GM12878 (cell line): ENCODE measurements around the gene UBE2QL1. TPM values are rescaled to one million over a fixed set of nuclear protein-coding genes. Genes with fewer than 3 reads are reported as not detected.

ENCODE experiments used
- ATAC-seq: fragments of 200-7000 bp; cut with Tn5 transposase; 3 replicates; pipeline ENCODE4 v1.9.1; 2020; ENCODE audit warnings: mild to moderate bottlenecking, moderate library complexity
- BruUV-seq: library from RNA; stranded (reverse); fragments of 400-500 nt; replicated peaks from 2 replicates; lab custom pipeline; 2021; lab: Mats Ljungman, UMichigan
- CTCF ChIA-PET: fragments of 300-600 bp; sonication (Branson Sonifier 250); formaldehyde crosslinking; extraction: SDS; loops from one replicate; lab custom pipeline; 2021; ENCODE audit warnings: inconsistent platforms; lab: Yijun Ruan, JAX
- POLR2A ChIA-PET: fragments of 350-600 bp; formaldehyde crosslinking; extraction: SDS; loops from one replicate; lab custom pipeline; 2021; ENCODE audit warnings: inconsistent platforms; lab: Charles Lee
- RAD21 ChIA-PET: fragments of 300-600 bp; sonication (Branson Sonifier 250); formaldehyde crosslinking; loops from one replicate; lab custom pipeline; 2023; ENCODE audit warnings: antibody characterized with exemption; ENCODE audit not compliant: unreplicated experiment; lab: Charles Lee
- SMC1A ChIA-PET: fragments of 300-600 bp; sonication (Branson Sonifier 250); formaldehyde crosslinking; loops from one replicate; lab custom pipeline; 2023; ENCODE audit not compliant: unreplicated experiment, uncharacterized antibody; lab: Charles Lee
- DNase-seq: peaks from one replicate; pipeline ENCODE4 v3.0.0-alpha.2; 2011; ENCODE audit warnings: low read depth, low spot score
- FAIRE-seq: peaks from 3 replicates; lab custom pipeline; 2011; peaks lifted over from hg19 to GRCh38; lab: Jason Lieb, UNC
- H2AFZ ChIP-seq: 2 replicates; pipeline ENCODE4 v1.6.0; 2011; ENCODE audit warnings: low read depth, low read length, control low read depth; ENCODE audit not compliant: control insufficient read depth
- H3K27ac ChIP-seq: 2 replicates; pipeline ENCODE4 v1.5.1; 2011; ENCODE audit warnings: control low read depth; ENCODE audit not compliant: control insufficient read depth, insufficient read depth
- H3K27me3 ChIP-seq, 2 experiments: replicated peaks in 1 of 2; 2 replicates each; pipeline versions ENCODE4 v1.6.0 to v1.6.1; 2011; ENCODE audit warnings: low read length in 1 of 2; ENCODE audit not compliant: control insufficient read depth in 2 of 2, insufficient read depth in 2 of 2
- H3K36me3 ChIP-seq, 2 experiments: 2 replicates each; pipeline ENCODE4 v1.5.1; 2011; ENCODE audit warnings: low read length in 1 of 2; ENCODE audit not compliant: control insufficient read depth in 2 of 2, insufficient read depth in 2 of 2
- H3K4me1 ChIP-seq: 2 replicates; pipeline ENCODE4 v1.6.1; 2011; ENCODE audit warnings: mild to moderate bottlenecking, low read length, moderate library complexity, mixed read lengths; ENCODE audit not compliant: control insufficient read depth, insufficient read depth
- H3K4me2 ChIP-seq: 2 replicates; pipeline ENCODE4 v1.6.0; 2011; ENCODE audit warnings: control low read depth; ENCODE audit not compliant: control insufficient read depth, insufficient read depth
- H3K4me3 ChIP-seq: fragments of 200-600 bp; sonication (generic); 2 replicates; pipeline ENCODE4 v1.5.1; 2016
- H3K79me2 ChIP-seq: 2 replicates; pipeline ENCODE4 v1.6.0; 2011; ENCODE audit warnings: low read length; ENCODE audit not compliant: control insufficient read depth, insufficient read depth
- H3K9ac ChIP-seq: 2 replicates; pipeline ENCODE4 v1.8.0; 2011; ENCODE audit warnings: low read length, control low read depth, mixed read lengths; ENCODE audit not compliant: control insufficient read depth, insufficient read depth
- H3K9me3 ChIP-seq: replicated peaks from 3 replicates; pipeline ENCODE4 v1.5.1; 2011; ENCODE audit warnings: mild to moderate bottlenecking, low read length; ENCODE audit not compliant: control insufficient read depth, insufficient read depth
- H4K20me1 ChIP-seq: 2 replicates; pipeline ENCODE4 v1.6.0; 2011; ENCODE audit not compliant: control insufficient read depth, insufficient read depth
- FOXK2 ChIP-seq: fragments of 450-650 bp; IDR thresholded peaks from 2 replicates; pipeline ENCODE4 v1.6.1; 2017; ENCODE audit warnings: mild to moderate bottlenecking, moderate library complexity
- HSF1 ChIP-seq: fragments of 150-350 bp; IDR thresholded peaks from 2 replicates; pipeline ENCODE4 v1.6.1; 2014; ENCODE audit warnings: mild to moderate bottlenecking, low read depth, low read length
- MYC ChIP-seq: IDR thresholded peaks from 2 replicates; pipeline ENCODE4 v1.6.1; 2011; ENCODE audit warnings: mild to moderate bottlenecking, low read length, moderate library complexity, inconsistent platforms; ENCODE audit not compliant: insufficient read depth, insufficient replicate concordance, insufficient read length, severe bottlenecking
- PBX3 ChIP-seq: IDR thresholded peaks from 2 replicates; pipeline ENCODE4 v1.6.1; 2011; ENCODE audit warnings: mild to moderate bottlenecking, low read depth, low read length, moderate library complexity; ENCODE audit not compliant: insufficient replicate concordance
- PKNOX1 ChIP-seq: fragments of 450-650 bp; IDR thresholded peaks from 2 replicates; pipeline ENCODE4 v1.6.1; 2016; ENCODE audit warnings: mild to moderate bottlenecking
- RBBP5 ChIP-seq: fragments of 200-600 bp; sonication (generic); conservative IDR thresholded peaks from 2 replicates; pipeline ENCODE4 v1.6.1; 2016
- WGBS: methylation state at CpG from one replicate; pipeline ENCODE4 v1.1.6; 2016; ENCODE audit warnings: low lambda C conversion rate; ENCODE audit not compliant: insufficient replicate concordance, insufficient coverage; ENCODE audit errors: missing lambda C conversion rate; 5-methylcytosine and 5-hydroxymethylcytosine counted together
- in situ Hi-C: fragments of 300-500 bp; cut with MboI; formaldehyde crosslinking; loops from 9 replicates; pipeline ENCODE4 v1.14.3; 2018; ENCODE audit warnings: mixed read lengths
- intact Hi-C: fragments of 100-400 bp; cut with micrococcal nuclease; formaldehyde crosslinking; loops from one replicate; pipeline ENCODE4 v1.14.2; 2022; ENCODE audit not compliant: unreplicated experiment
- polyA plus RNA-seq, 11 experiments: library from polyadenylated mRNA; depleted of rRNA in 4 of 11; unstranded in 6 of 11; stranded (reverse) in 5 of 11; fragments of >200 nt; fragmentation: Nextera tagmentation in 4 of 11; fragmentation: Illumina TruSeq in 1 of 11; extraction: Ambion mirVana in 4 of 11; extraction: Trizol in 1 of 11; gene quantifications; 1 replicate in 1 of 11; 2 replicates in 10 of 11; pipeline versions ENCODE4 v1.2.1 to v1.2.3, GENCODE V29; 2011 to 2016; ENCODE audit warnings: inconsistent platforms in 2 of 11, missing spikeins in 2 of 11, low read depth in 1 of 11
- total RNA-seq, 4 experiments: library from RNA; depleted of rRNA in 3 of 4; stranded (reverse); fragments of >200 nt in 3 of 4; fragmentation: Illumina TruSeq in 1 of 4; extraction: Trizol in 1 of 4; gene quantifications; 2 replicates each; pipeline versions ENCODE4 v1.2.1 to v1.2.3, GENCODE V29; 2013 to 2021
- TF ChIP-seq, protein P1 (sequence below): IDR thresholded peaks from 2 replicates; pipeline ENCODE4 v1.6.1; 2012; ENCODE audit warnings: mild to moderate bottlenecking, low read depth, low read length
- TF ChIP-seq, protein P2 (sequence below): fragments of 450-650 bp; formaldehyde crosslinking; IDR thresholded peaks from 2 replicates; pipeline ENCODE4 v1.5.0; 2022; ENCODE audit warnings: mild to moderate bottlenecking, missing genetic modification characterization

Gene UBE2QL1
- total and polyA plus RNA-seq, 10 of the 15 experiments (the other 5 are each of a cell fraction or from before 2014, with no cell fraction given), result 0.03 to 0.62 (median 0.04) TPM; not detected in 6

DNA sequence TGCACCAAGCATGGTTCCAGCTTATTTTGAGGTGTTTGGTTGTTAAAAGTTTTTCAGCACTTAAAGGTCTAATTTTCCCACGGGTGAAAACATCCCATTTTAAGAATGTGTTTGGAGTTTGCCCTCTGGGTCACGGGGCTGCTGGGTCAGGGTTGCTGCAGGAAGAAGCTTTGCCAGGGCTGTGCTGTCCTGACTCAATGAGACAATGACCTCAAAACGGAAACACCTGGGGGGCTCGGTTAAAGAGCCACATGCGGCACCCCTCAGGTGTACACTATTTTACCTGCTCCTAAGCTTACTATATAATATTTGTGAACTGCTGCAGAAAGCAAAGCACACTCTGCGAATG, 27.6 kb downstream of the UBE2QL1 start (continued):
- TF ChIP-seq PKNOX1 (no peak), HSF1 (no peak)
- TF ChIP-seq, protein P1, sequence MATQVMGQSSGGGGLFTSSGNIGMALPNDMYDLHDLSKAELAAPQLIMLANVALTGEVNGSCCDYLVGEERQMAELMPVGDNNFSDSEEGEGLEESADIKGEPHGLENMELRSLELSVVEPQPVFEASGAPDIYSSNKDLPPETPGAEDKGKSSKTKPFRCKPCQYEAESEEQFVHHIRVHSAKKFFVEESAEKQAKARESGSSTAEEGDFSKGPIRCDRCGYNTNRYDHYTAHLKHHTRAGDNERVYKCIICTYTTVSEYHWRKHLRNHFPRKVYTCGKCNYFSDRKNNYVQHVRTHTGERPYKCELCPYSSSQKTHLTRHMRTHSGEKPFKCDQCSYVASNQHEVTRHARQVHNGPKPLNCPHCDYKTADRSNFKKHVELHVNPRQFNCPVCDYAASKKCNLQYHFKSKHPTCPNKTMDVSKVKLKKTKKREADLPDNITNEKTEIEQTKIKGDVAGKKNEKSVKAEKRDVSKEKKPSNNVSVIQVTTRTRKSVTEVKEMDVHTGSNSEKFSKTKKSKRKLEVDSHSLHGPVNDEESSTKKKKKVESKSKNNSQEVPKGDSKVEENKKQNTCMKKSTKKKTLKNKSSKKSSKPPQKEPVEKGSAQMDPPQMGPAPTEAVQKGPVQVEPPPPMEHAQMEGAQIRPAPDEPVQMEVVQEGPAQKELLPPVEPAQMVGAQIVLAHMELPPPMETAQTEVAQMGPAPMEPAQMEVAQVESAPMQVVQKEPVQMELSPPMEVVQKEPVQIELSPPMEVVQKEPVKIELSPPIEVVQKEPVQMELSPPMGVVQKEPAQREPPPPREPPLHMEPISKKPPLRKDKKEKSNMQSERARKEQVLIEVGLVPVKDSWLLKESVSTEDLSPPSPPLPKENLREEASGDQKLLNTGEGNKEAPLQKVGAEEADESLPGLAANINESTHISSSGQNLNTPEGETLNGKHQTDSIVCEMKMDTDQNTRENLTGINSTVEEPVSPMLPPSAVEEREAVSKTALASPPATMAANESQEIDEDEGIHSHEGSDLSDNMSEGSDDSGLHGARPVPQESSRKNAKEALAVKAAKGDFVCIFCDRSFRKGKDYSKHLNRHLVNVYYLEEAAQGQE, result no peak

DNA sequence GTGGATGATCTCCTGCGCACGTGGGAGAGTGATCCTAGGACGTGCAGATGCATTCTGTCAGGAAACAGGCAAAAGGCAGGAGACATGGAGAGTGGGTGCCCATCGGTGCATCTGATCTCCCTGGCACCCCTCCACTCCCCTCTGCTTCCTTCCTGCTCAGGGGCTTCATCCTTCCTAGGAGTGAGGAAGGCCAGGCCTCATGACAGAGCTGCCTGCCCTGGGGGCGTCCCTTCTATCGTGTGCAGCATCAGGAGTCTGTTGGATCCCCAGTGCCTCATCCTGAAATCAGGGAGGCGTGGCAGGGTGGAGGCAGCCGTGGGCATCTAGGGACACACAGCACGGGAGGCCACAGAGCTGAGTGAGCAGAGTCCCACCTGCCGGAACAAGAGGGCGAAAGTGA, 30.1 kb downstream of the UBE2QL1 start:
- no peak overlapping the region for H3K27ac ChIP-seq
- H3K4me3 ChIP-seq, result no peak overlapping the region
- H4K20me1 ChIP-seq, result no peaks in the 10 kb centered on the region
- H3K36me3 ChIP-seq, result no peaks in the 10 kb centered on the region
- 80% methylated on average over 11 of the region's 11 CpGs for WGBS
- H3K79me2 ChIP-seq, result no peaks in the 10 kb centered on the region
- intact Hi-C loops (no loop called here), in situ Hi-C loops (no loop called here)
- H3K9ac ChIP-seq, result no peak overlapping the region
- FAIRE-seq (no peak), DNase-seq (no peak), ATAC-seq (no peak)
- POLR2A ChIA-PET, result no interaction called here
- H3K4me1 ChIP-seq, result peaks cover 39% of the 10 kb centered on the region
- RAD21 ChIA-PET, result no interaction called here
- H3K4me2 ChIP-seq, result no peak overlapping the region
- H2AFZ ChIP-seq, result no peak overlapping the region
- SMC1A ChIA-PET, result interaction anchor here (0.6 kb wide), 2 partner anchors 31 to 95 kb away, joined by 3 to 4 read pairs; no protein-coding TSS in a partner anchor
- CTCF ChIA-PET, result interaction anchor here (1.4 kb wide), 1 partner anchor 52 kb away, joined by 4 read pairs; no protein-coding TSS in a partner anchor
- no TSS peak for BruUV-seq
- peaks cover 0 to 2% of the 10 kb centered on the region in 2 experiments; a peak in 2 of 4 replicates for H3K27me3 ChIP-seq
- H3K9me3 ChIP-seq, result no peaks in the 10 kb centered on the region; the same call in 2 of the 3 replicates
- TF ChIP-seq HSF1, result no peak
- TF ChIP-seq FOXK2, result no peak
- TF ChIP-seq MYC, result no peak
- TF ChIP-seq, protein P2, sequence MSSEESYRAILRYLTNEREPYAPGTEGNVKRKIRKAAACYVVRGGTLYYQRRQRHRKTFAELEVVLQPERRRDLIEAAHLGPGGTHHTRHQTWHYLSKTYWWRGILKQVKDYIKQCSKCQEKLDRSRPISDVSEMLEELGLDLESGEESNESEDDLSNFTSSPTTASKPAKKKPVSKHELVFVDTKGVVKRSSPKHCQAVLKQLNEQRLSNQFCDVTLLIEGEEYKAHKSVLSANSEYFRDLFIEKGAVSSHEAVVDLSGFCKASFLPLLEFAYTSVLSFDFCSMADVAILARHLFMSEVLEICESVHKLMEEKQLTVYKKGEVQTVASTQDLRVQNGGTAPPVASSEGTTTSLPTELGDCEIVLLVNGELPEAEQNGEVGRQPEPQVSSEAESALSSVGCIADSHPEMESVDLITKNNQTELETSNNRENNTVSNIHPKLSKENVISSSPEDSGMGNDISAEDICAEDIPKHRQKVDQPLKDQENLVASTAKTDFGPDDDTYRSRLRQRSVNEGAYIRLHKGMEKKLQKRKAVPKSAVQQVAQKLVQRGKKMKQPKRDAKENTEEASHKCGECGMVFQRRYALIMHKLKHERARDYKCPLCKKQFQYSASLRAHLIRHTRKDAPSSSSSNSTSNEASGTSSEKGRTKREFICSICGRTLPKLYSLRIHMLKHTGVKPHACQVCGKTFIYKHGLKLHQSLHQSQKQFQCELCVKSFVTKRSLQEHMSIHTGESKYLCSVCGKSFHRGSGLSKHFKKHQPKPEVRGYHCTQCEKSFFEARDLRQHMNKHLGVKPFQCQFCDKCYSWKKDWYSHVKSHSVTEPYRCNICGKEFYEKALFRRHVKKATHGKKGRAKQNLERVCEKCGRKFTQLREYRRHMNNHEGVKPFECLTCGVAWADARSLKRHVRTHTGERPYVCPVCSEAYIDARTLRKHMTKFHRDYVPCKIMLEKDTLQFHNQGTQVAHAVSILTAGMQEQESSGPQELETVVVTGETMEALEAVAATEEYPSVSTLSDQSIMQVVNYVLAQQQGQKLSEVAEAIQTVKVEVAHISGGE (CRISPR knock-in tag), result no peak
- TF ChIP-seq PBX3, result no peak
- TF ChIP-seq RBBP5, result no peak
